ENCODE results near the gene CUL1. TPM values are rescaled to one million over a fixed set of nuclear protein-coding genes. Genes with fewer than 3 reads are reported as not detected.

Gene CUL1
- total RNA-seq, 1 experiment from 2014 or later = 53.1 TPM

DNA sequence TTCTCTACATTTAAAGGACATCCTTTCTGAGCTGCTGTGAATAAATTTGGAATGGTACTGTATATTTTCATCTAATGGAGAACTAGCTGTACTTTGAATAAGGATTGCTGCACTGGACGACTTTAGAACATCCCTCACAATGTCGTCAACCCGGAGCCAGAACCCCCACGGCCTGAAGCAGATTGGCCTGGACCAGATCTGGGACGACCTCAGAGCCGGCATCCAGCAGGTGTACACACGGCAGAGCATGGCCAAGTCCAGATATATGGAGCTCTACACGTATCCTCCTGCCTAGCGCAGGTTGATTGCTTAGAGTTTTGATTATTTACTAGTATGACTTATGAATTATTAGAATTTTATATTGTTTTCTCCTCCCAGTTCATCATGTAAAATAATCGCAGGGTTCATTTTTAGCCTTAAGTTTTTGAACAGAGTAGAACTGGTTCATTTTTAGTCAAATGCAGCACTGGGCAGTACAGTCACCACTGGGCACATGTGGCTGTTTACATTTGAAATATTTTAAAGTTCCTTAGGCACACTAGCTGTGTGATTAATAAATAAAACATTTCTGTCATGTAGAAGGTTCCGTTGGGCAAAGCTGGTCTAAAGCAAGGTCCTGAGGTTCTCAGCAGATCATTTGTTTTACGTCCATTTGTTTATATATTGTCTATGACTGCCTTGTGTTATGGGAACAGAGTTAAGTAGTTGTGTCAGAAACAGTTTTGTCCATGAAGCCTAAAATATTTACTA is 31.5 kb downstream of the CUL1 start:
- ChIA-PET POLR2A (no interaction called here), RAD21 (ENCODE audit: low non-redundant PET in 1 of 2, low total read pairs in 2 of 2, uncharacterized antibody in 2 of 2, unreplicated experiment in 2 of 2) (no interaction called here), CTCF (no interaction called here)
- ATAC-seq (no peak), DNase-seq (ENCODE audit: low read depth, low spot score) (no peak)
- Histone ChIP-seq H2AFZ (ENCODE audit: low read depth, low read length, poor library complexity, severe bottlenecking) (no peak overlapping the region), H3K9ac (ENCODE audit: low read length) (no peak overlapping the region), H4K20me1 (ENCODE audit: insufficient read depth) (peaks cover 23% of the 10 kb centered on the region; the same call in 1 of the 2 replicates), H3K27me3 (ENCODE audit: insufficient read depth, low read length) (no peaks in the 10 kb centered on the region), H3K4me2 (ENCODE audit: low read length) (no peak overlapping the region), H3K9me2 (ENCODE audit: insufficient read depth) (no peaks in the 10 kb centered on the region), H3K79me2 (ENCODE audit: insufficient read depth, low read length) (peaks cover 99% of the 10 kb centered on the region), H3K9me3 (ENCODE audit: control insufficient read depth in 1 of 2, insufficient read depth in 1 of 2, low read depth in 1 of 2, low read length in 2 of 2) (no peaks in the 10 kb centered on the region), H3K27ac (ENCODE audit: low read depth, low read length) (no peak overlapping the region), H3K4me1 (ENCODE audit: control insufficient read depth in 1 of 2, insufficient read depth in 2 of 2, low read length in 2 of 2) (no peaks in the 10 kb centered on the region), H3K4me3 (replicated peaks in 1 of 2; ENCODE audit: low read depth in 1 of 2, low read length in 2 of 2) (no peak overlapping the region), H3K36me3 (ENCODE audit: control insufficient read depth in 1 of 2, insufficient read depth in 2 of 2, low read length in 2 of 2) (peaks cover 0 to 12% of the 10 kb centered on the region in 2 experiments; a peak in 1 of 4 replicates)
- intact Hi-C loops (cut with micrococcal nuclease) = no loop called here
- no peak for TF ChIP-seq JUND (IDR thresholded peaks at IDR 0.05)
- TF ChIP-seq RAD21 (IDR thresholded peaks at IDR 0.05; ENCODE audit: low read depth) = no peak
- TF ChIP-seq, protein P1, sequence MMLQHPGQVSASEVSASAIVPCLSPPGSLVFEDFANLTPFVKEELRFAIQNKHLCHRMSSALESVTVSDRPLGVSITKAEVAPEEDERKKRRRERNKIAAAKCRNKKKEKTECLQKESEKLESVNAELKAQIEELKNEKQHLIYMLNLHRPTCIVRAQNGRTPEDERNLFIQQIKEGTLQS (IDR thresholded peaks at IDR 0.05) = no peak
- TF ChIP-seq ELF1 (IDR thresholded peaks at IDR 0.05; ENCODE audit: borderline replicate concordance, low read depth) = no peak
- no TSS peak for BruUV-seq (replicated peaks)

DNA sequence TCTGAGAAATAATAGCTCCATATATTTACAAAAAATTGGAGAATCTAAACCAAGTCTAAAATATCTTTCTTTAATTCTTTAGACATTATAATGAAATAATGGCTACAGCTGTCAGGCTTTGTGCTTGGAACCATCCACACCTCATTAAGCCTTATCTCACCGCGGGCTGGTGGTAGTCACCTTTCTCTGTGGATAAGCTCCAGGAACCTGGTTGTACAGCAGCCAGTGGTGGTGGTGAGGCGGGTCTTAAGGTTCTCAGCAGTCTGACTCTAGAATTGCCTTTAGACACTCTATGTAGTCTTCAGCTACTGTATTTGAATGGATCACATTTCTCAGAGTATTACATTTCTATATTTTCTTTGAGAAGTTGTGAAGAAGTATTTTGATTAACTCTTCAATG is 34.2 kb downstream of the CUL1 start:
- no peaks in the 10 kb centered on the region for H3K4me1 ChIP-seq (ENCODE audit: control insufficient read depth in 1 of 2, insufficient read depth in 2 of 2, low read length in 2 of 2)
- DNase-seq (ENCODE audit: low read depth, low spot score) = no peak
- peaks cover 97% of the 10 kb centered on the region for H3K79me2 ChIP-seq (ENCODE audit: insufficient read depth, low read length)
- no peak for ATAC-seq
- intact Hi-C loops (cut with micrococcal nuclease) = no loop called here
- POLR2A ChIA-PET = no interaction called here
- no peaks in the 10 kb centered on the region for H3K9me2 ChIP-seq (ENCODE audit: insufficient read depth)
- H3K27me3 ChIP-seq (ENCODE audit: insufficient read depth, low read length) = no peaks in the 10 kb centered on the region
- no peak overlapping the region for H3K27ac ChIP-seq (ENCODE audit: low read depth, low read length)
- no peak overlapping the region for H3K9ac ChIP-seq (ENCODE audit: low read length)
- H3K36me3 ChIP-seq (ENCODE audit: control insufficient read depth in 1 of 2, insufficient read depth in 2 of 2, low read length in 2 of 2) = peaks cover 0 to 14% of the 10 kb centered on the region in 2 experiments; a peak in 1 of 4 replicates
- H3K4me2 ChIP-seq (ENCODE audit: low read length) = no peak overlapping the region
- CTCF ChIA-PET = no interaction called here
- H3K9me3 ChIP-seq (ENCODE audit: control insufficient read depth in 1 of 2, insufficient read depth in 1 of 2, low read depth in 1 of 2, low read length in 2 of 2) = no peaks in the 10 kb centered on the region
- H4K20me1 ChIP-seq (ENCODE audit: insufficient read depth) = peaks cover 14% of the 10 kb centered on the region; the same call in 1 of the 2 replicates
- H2AFZ ChIP-seq (ENCODE audit: low read depth, low read length, poor library complexity, severe bottlenecking) = no peak overlapping the region
- no peak overlapping the region for H3K4me3 ChIP-seq (replicated peaks in 1 of 2; ENCODE audit: low read depth in 1 of 2, low read length in 2 of 2)
- RAD21 ChIA-PET (ENCODE audit: low non-redundant PET in 1 of 2, low total read pairs in 2 of 2, uncharacterized antibody in 2 of 2, unreplicated experiment in 2 of 2) = no interaction called here
- no TSS peak for BruUV-seq (replicated peaks)
- no peak for TF ChIP-seq EZH2phosphoT487 (IDR thresholded peaks at IDR 0.05; ENCODE audit: borderline replicate concordance)
- no peak for TF ChIP-seq ZNF274 (IDR thresholded peaks at IDR 0.05; ENCODE audit: low read depth, low read length)
- TF ChIP-seq SRF (IDR thresholded peaks at IDR 0.05; ENCODE audit: low read depth) = no peak
- no peak for TF ChIP-seq FOSL1 (IDR thresholded peaks at IDR 0.05; ENCODE audit: low read depth)
- TF ChIP-seq SIN3A (IDR thresholded peaks at IDR 0.05; ENCODE audit: low read depth) = no peak
- TF ChIP-seq, protein P2, sequence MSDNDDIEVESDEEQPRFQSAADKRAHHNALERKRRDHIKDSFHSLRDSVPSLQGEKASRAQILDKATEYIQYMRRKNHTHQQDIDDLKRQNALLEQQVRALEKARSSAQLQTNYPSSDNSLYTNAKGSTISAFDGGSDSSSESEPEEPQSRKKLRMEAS (IDR thresholded peaks at IDR 0.05) = no peak
- no peak for TF ChIP-seq YY1 (IDR thresholded peaks at IDR 0.05; ENCODE audit: extremely low read depth, insufficient replicate concordance, low read depth, low read length)
- no peak for TF ChIP-seq POLR2A (IDR thresholded peaks at IDR 0.05; ENCODE audit: borderline replicate concordance, extremely low read depth, insufficient read depth, insufficient read length)
- no peak for TF ChIP-seq JUND (IDR thresholded peaks at IDR 0.05)
- TF ChIP-seq RAD21 (IDR thresholded peaks at IDR 0.05; ENCODE audit: low read depth) = no peak
- no peak for TF ChIP-seq EZH2 (IDR thresholded peaks at IDR 0.05)
- no peak for TF ChIP-seq POLR2AphosphoS5 (IDR thresholded peaks at IDR 0.05; ENCODE audit: low read depth, low read length)
- TF ChIP-seq SP1 (IDR thresholded peaks at IDR 0.05; ENCODE audit: low read depth) = no peak
- TF ChIP-seq TCF7L2 (IDR thresholded peaks at IDR 0.05; ENCODE audit: borderline replicate concordance, extremely low read depth, insufficient read depth, insufficient read length) = no peak
- no peak for TF ChIP-seq ZFX (IDR thresholded peaks at IDR 0.05)
- TF ChIP-seq, protein P1 (IDR thresholded peaks at IDR 0.05) = no peak
- TF ChIP-seq ELF1 (IDR thresholded peaks at IDR 0.05; ENCODE audit: borderline replicate concordance, low read depth) = no peak
- TF ChIP-seq, protein P3, sequence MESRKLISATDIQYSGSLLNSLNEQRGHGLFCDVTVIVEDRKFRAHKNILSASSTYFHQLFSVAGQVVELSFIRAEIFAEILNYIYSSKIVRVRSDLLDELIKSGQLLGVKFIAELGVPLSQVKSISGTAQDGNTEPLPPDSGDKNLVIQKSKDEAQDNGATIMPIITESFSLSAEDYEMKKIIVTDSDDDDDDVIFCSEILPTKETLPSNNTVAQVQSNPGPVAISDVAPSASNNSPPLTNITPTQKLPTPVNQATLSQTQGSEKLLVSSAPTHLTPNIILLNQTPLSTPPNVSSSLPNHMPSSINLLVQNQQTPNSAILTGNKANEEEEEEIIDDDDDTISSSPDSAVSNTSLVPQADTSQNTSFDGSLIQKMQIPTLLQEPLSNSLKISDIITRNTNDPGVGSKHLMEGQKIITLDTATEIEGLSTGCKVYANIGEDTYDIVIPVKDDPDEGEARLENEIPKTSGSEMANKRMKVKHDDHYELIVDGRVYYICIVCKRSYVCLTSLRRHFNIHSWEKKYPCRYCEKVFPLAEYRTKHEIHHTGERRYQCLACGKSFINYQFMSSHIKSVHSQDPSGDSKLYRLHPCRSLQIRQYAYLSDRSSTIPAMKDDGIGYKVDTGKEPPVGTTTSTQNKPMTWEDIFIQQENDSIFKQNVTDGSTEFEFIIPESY (IDR thresholded peaks at IDR 0.05; ENCODE audit: extremely low read depth, insufficient replicate concordance, low read length) = no peak

Measured in HCT116 (cell line).